ENCODE data around the gene FARS2.

- no peak for TF ChIP-seq CTCF (IDR thresholded peaks at IDR 0.05)
- no peak for TF ChIP-seq POLR2AphosphoS5 (IDR thresholded peaks at IDR 0.05)
- TF ChIP-seq EP300 (IDR thresholded peaks at IDR 0.05): no peak
Observed at GRCh38 chr6:5622276-5623005, 361.1 kb downstream of the FARS2 start.
